ENCODE measurements around the gene HCRTR2.
"Not testable (repeated sequence)": the region's sequence is repeated elsewhere in the genome, so short reads cannot be mapped to it uniquely, and the experiment has no call there.

Gene HCRTR2

GRCh38 chr6:55174211-55175026 is at the start of gene HCRTR2:
Gene HCRTR2 (plus strand): TSS chr6:55174515. CDS start chr6:55174588, 73 bp downstream.
- no peak for FAIRE-seq

GRCh38 chr6:55130806-55131324 is 43.5 kb upstream of the HCRTR2 start:
- no peak for FAIRE-seq

- no peak for FAIRE-seq
These were observed 42.7 kb upstream of the HCRTR2 start for GRCh38 chr6:55131616-55132015.

- no peak for FAIRE-seq
These were observed 37.4 kb upstream of the HCRTR2 start for GRCh38 chr6:55136916-55137315.

GRCh38 chr6:55137929-55138693 is 36.2 kb upstream of the HCRTR2 start:
- FAIRE-seq = no peak

GRCh38 chr6:55141611-55142010 is 32.7 kb upstream of the HCRTR2 start:
- FAIRE-seq = no peak

GRCh38 chr6:55142610-55143009 is 31.7 kb upstream of the HCRTR2 start:
- no peak for FAIRE-seq

- no peak for FAIRE-seq
These were observed 21.0 kb upstream of the HCRTR2 start for GRCh38 chr6:55153284-55153683.

- FAIRE-seq = not testable (repeated sequence)
These were observed 15.5 kb upstream of the HCRTR2 start for GRCh38 chr6:55158784-55159183.

- FAIRE-seq = no peak
These were observed 6.5 kb upstream of the HCRTR2 start for GRCh38 chr6:55167860-55168259.

GRCh38 chr6:55175078-55176049 is 1.0 kb downstream of the HCRTR2 start:
- no peak for FAIRE-seq

- FAIRE-seq = no peak
These were observed 2.6 kb downstream of the HCRTR2 start for GRCh38 chr6:55176958-55177357.

GRCh38 chr6:55180258-55180657 is 5.9 kb downstream of the HCRTR2 start:
- no peak for FAIRE-seq

GRCh38 chr6:55182016-55182650 is 7.8 kb downstream of the HCRTR2 start:
- FAIRE-seq = no peak

GRCh38 chr6:55184782-55185530 is 10.6 kb downstream of the HCRTR2 start:
- no peak for FAIRE-seq

- no peak for FAIRE-seq
These were observed 24.4 kb downstream of the HCRTR2 start for GRCh38 chr6:55198715-55199114.

GRCh38 chr6:55199239-55199638 is 24.9 kb downstream of the HCRTR2 start:
- FAIRE-seq = peak; percentile 94

GRCh38 chr6:55208478-55209458 is 34.5 kb downstream of the HCRTR2 start:
- peak; percentile 12 for FAIRE-seq

- no peak for FAIRE-seq
These were observed 36.6 kb downstream of the HCRTR2 start for GRCh38 chr6:55210952-55211351.

- FAIRE-seq = no peak
These were observed 37.8 kb downstream of the HCRTR2 start for GRCh38 chr6:55212156-55212555.
